H1 (cell line): ENCODE data around the gene TUBGCP3. TPM values are rescaled to one million over a fixed set of nuclear protein-coding genes. Genes with fewer than 3 reads are reported as not detected.

Source experiments
- CBX5 ChIP-seq: fragments of 300-800, 300-1000 bp; sonication (generic); IDR thresholded peaks from 2 replicates; pipeline ENCODE4 v1.7.1; 2016; ENCODE audit warnings: antibody characterized with exemption, low read length, low read depth
- CBX8 ChIP-seq: fragments of 300-800, 300-1000 bp; sonication (generic); IDR thresholded peaks from 2 replicates; pipeline ENCODE4 v1.7.1; 2016; ENCODE audit warnings: low read depth, low read length, borderline replicate concordance
- EGR1 ChIP-seq: IDR thresholded peaks from 2 replicates; pipeline ENCODE4 v1.6.1; 2011; ENCODE audit warnings: low read depth, low read length, borderline replicate concordance
- FOSL1 ChIP-seq: IDR thresholded peaks from 2 replicates; pipeline ENCODE4 v1.6.1; 2011; ENCODE audit warnings: mild to moderate bottlenecking, low read depth, low read length, moderate library complexity; ENCODE audit not compliant: insufficient read depth
- NRF1 ChIP-seq: IDR thresholded peaks from 2 replicates; pipeline ENCODE4 v1.6.1; 2011; ENCODE audit warnings: mild to moderate bottlenecking, low read depth, low read length, improper control_type of control experiment
- SIN3A ChIP-seq, 2 experiments: IDR thresholded peaks in 1 of 2; conservative IDR thresholded peaks in 1 of 2; 2 replicates each; pipeline ENCODE4 v1.6.1; 2011 to 2012; ENCODE audit warnings: low read length in 2 of 2, improper control_type of control experiment in 1 of 2, low read depth in 1 of 2, mild to moderate bottlenecking in 1 of 2
- SIRT6 ChIP-seq: IDR thresholded peaks from one replicate; pipeline ENCODE4 v1.7.1; 2012; ENCODE audit warnings: low read length, inconsistent platforms
- TBP ChIP-seq: IDR thresholded peaks from 2 replicates; pipeline ENCODE4 v1.6.1; 2011; ENCODE audit warnings: low read depth, low read length, improper control_type of control experiment
- YY1 ChIP-seq: IDR thresholded peaks from 2 replicates; pipeline ENCODE4 v1.6.1; 2011; ENCODE audit warnings: low read depth, mild to moderate bottlenecking, low read length
- polyA plus RNA-seq, 7 experiments: library from polyadenylated mRNA; depleted of rRNA in 3 of 7; stranded (reverse) in 5 of 7; unstranded in 2 of 7; fragments of >200 nt in 5 of 7; fragments of 200-250 nt in 2 of 7; gene quantifications; 1 replicate in 5 of 7; 2 replicates in 1 of 7; 4 replicates in 1 of 7; pipeline versions ENCODE4 v1.2.1 to v1.2.3, GENCODE V29; 2011 to 2013; ENCODE audit warnings: missing spikeins in 2 of 7, mixed read lengths in 2 of 7
- total RNA-seq: library from RNA; stranded (reverse); fragmentation: NEBNext Ultra II Directional; extraction: Animal tissue kit (Norgen Biotek cat#: 25700); gene quantifications from 2 replicates; pipeline ENCODE4 v1.2.1, GENCODE V29; 2021

Gene TUBGCP3
- total and polyA plus RNA-seq, 2 of the 8 experiments (the other 6 are each of a cell fraction or from before 2014, with no cell fraction given), result 27.0 to 31.7 TPM

- TF ChIP-seq YY1, result no peak
- TF ChIP-seq EGR1, result no peak
- no peak for TF ChIP-seq SIRT6
- no peak for TF ChIP-seq CBX8
- TF ChIP-seq SIN3A (conservative IDR thresholded peaks at IDR 0.05 in 1 of 2, IDR thresholded peaks at IDR 0.05 in 1 of 2; ENCODE audit: low read depth in 1 of 2, low read length in 2 of 2), result no peak
- TF ChIP-seq CBX5, result no peak
- TF ChIP-seq TBP, result no peak
- TF ChIP-seq FOSL1, result no peak
- TF ChIP-seq NRF1, result no peak
Observed at GRCh38 chr13:112558696-112559418, 29.1 kb downstream of the TUBGCP3 start (continued).
